NT2/D1 (cell line): Measurements from ENCODE around the gene OPTC.

Experiments used
- SUZ12 ChIP-seq: IDR thresholded peaks from 2 replicates; pipeline ENCODE4 v1.6.1; 2011; ENCODE audit not compliant: insufficient read length, insufficient read depth; ENCODE audit errors: extremely low read depth
- ZNF274 ChIP-seq: IDR thresholded peaks from 2 replicates; pipeline ENCODE4 v1.6.1; 2011; ENCODE audit warnings: mild to moderate bottlenecking, low read depth, low read length

- TF ChIP-seq ZNF274: no peak
- TF ChIP-seq SUZ12: no peak
Measured at GRCh38 chr1:203448521-203449061, 45.4 kb upstream of the OPTC start.
